BJ (cell line): ENCODE results near the gene ANGPTL2. TPM values are rescaled to one million over a fixed set of nuclear protein-coding genes. Genes with fewer than 3 reads are reported as not detected.

Experiments
- CTCF ChIA-PET: fragments of 350-600 bp; formaldehyde crosslinking; extraction: SDS; loops from one replicate; lab custom pipeline; 2021; ENCODE audit warnings: antibody characterized with exemption, inconsistent platforms; lab: Yijun Ruan, JAX
- POLR2A ChIA-PET: fragments of 300-600 bp; sonication (Branson Sonifier 250); formaldehyde crosslinking; extraction: SDS; loops from one replicate; lab custom pipeline; 2021; ENCODE audit warnings: antibody characterized with exemption; lab: Charles Lee
- DNase-seq: peaks from one replicate; pipeline ENCODE4 v3.0.0-alpha.2; 2011; ENCODE audit warnings: low read depth
- H3K27me3 ChIP-seq: 2 replicates; pipeline ENCODE4 v1.6.0; 2011; ENCODE audit warnings: low read length; ENCODE audit not compliant: control insufficient read depth, insufficient read depth
- H3K36me3 ChIP-seq: 2 replicates; pipeline ENCODE4 v1.5.1; 2011; ENCODE audit warnings: low read length; ENCODE audit not compliant: control insufficient read depth, insufficient read depth
- H3K4me3 ChIP-seq: 2 replicates; pipeline ENCODE4 v1.5.1; 2011; ENCODE audit warnings: low read depth, mild to moderate bottlenecking, control low read depth, low read length
- polyA plus RNA-seq: library from polyadenylated mRNA; depleted of rRNA; stranded (reverse); fragments of >200 nt; gene quantifications from 2 replicates; pipeline ENCODE4 v1.2.3, GENCODE V29; 2011
- TF ChIP-seq, protein P1 (sequence below): IDR thresholded peaks from 2 replicates; pipeline ENCODE4 v1.5.1; 2011; ENCODE audit warnings: low read depth, mild to moderate bottlenecking, control low read depth, inconsistent platforms, low read length, moderate library complexity; ENCODE audit not compliant: insufficient read depth

ANGPTL2 gene
- polyA plus RNA-seq, 1 experiment = 47.0 TPM

DNA sequence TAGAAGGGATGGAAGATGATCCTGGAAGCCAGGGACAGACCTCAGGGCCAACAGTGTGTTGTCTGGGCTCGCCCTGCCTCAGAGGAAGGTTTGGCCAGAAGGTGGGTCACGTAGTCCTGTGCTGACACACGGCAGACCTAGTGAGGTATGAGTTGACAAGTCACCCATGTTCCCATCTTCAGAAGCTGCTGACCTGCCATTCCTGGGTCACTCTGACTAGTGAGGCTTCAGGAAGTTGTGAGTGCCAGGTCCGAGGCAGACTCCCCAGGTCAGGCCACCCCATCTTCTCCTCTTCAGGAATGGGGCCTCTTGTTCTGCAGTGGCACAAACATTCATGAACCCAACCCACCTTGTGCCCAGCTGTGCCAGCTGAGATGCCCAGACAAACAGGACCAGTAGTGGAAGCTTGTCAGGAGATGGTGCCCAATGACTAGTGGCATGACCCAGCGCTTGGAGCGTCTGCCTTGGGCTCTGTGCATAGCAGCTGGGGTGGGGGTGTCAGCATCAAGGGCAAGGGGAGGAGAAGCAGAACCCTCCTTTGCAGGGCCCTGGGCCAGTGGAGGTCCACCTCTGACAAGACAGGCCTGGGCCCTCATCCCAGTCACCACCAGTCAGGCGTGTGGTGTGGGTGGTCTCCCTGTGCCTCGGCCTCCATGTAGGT is 16.8 kb upstream of the ANGPTL2 start:
- CTCF ChIA-PET = no interaction called here
- H3K27me3 ChIP-seq = no peaks in the 10 kb centered on the region; the same call in 1 of the 2 replicates
- POLR2A ChIA-PET = no interaction called here
- H3K36me3 ChIP-seq = no peaks in the 10 kb centered on the region
- DNase-seq = no peak
- TF ChIP-seq, protein P1, sequence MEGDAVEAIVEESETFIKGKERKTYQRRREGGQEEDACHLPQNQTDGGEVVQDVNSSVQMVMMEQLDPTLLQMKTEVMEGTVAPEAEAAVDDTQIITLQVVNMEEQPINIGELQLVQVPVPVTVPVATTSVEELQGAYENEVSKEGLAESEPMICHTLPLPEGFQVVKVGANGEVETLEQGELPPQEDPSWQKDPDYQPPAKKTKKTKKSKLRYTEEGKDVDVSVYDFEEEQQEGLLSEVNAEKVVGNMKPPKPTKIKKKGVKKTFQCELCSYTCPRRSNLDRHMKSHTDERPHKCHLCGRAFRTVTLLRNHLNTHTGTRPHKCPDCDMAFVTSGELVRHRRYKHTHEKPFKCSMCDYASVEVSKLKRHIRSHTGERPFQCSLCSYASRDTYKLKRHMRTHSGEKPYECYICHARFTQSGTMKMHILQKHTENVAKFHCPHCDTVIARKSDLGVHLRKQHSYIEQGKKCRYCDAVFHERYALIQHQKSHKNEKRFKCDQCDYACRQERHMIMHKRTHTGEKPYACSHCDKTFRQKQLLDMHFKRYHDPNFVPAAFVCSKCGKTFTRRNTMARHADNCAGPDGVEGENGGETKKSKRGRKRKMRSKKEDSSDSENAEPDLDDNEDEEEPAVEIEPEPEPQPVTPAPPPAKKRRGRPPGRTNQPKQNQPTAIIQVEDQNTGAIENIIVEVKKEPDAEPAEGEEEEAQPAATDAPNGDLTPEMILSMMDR = no peak
- no peak overlapping the region for H3K4me3 ChIP-seq

DNA sequence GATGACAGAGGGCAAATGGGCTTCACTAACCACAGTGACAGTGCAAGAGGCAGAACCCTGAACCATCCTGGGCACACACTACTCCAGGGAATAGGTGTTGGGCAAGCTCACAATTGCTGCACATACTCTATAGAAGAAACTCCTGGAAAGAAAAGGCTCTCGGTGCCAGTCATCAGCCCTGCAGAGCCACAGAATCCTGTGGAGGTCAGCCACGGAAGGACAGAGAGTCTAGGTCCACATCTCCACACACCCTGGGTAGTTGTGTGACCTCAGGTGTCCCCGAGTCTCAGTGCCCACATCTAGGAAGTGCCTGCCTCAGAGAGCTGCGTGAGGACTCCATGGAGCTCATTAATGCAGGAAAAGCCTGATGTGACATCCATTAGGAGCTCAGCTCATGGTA is 16.0 kb upstream of the ANGPTL2 start:
- no peak for DNase-seq
- ChIA-PET CTCF (interaction anchor here (1.0 kb wide), 1 partner anchor 54 kb away, joined by 3 read pairs; no protein-coding TSS in a partner anchor), POLR2A (no interaction called here)
- Histone ChIP-seq H3K27me3 (no peaks in the 10 kb centered on the region), H3K36me3 (no peaks in the 10 kb centered on the region), H3K4me3 (no peak overlapping the region)
- TF ChIP-seq, protein P1 = no peak

DNA sequence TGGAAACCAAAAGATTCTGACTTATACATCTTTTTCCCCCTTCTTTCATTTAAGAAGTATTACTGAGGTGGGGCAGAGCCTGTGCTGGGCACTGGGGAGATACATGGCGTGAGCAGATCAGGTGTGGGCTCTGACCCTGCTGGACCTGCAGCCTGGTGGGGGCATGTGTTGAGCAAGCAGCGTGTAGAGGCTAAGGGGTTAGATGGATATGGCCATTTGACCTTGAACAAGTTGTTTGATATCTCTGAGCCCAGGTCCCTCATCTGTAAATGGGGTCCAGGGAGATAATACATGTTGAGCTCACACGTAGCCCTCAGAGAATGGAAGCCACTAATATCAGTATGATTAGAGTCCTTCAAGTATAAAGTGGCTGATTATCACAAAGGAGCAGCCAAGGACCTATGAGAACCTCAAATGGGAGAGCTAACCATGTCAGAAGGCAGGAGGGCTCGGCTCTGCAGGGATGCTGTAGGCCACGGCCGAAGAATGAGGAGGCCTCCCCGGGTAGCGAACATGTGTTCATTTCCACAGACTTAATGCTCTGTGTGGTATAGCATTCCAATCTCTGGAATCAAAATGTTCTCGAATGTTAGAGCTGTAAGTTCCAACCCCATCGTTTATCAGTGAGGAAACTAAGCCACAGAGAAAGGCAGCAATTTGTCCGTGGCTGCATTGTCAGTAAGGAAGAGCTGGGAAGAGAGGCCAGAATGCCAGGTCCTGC is 15.4 kb upstream of the ANGPTL2 start:
- Histone ChIP-seq H3K27me3 (no peaks in the 10 kb centered on the region), H3K4me3 (no peak overlapping the region), H3K36me3 (no peaks in the 10 kb centered on the region)
- ChIA-PET CTCF (interaction anchor here (0.7 to 1.0 kb wide), 2 partner anchors 12 to 54 kb away, joined by 3 read pairs; no protein-coding TSS in a partner anchor), POLR2A (no interaction called here)
- TF ChIP-seq, protein P1 = no peak
- DNase-seq = no peak

DNA sequence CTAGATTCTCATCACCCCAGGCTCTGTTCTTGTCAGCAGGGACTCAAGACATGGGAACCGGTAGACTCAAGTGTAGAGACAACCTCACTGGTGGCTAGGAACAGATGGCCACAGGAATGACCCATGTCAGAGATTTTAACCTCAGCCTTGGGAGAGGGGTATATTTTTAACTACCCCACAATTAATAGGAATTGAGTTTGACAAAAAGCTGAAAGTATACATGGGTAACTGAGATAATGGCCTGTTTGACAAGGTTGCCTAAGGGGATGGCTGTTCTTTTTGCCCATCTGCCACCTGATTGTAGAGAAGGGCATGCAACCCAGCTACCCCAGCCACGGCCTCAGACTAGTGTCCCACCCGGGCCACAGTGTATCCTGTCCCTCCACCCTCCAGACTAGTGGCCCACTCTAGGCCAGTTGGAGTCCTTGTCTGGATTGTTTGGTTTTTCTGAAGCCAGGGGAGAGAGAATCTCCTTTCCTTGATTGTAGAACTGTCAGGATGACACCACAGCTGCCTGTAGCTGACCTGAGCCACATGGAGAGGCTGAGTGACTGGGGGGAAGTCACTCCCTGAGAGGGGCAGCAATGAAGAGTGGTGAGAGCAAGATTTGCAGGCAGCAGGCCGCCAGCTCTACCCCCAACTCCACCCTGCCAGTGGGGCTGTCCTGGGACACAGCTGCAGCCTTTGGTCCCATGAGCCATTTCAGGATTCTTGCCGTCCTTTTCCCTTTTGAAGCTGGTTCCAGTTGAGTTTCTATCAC is 14.6 kb upstream of the ANGPTL2 start:
- Histone ChIP-seq H3K27me3 (no peaks in the 10 kb centered on the region), H3K4me3 (no peak overlapping the region), H3K36me3 (no peaks in the 10 kb centered on the region)
- POLR2A ChIA-PET = no interaction called here
- DNase-seq = no peak
- TF ChIP-seq, protein P1 = no peak
- CTCF ChIA-PET = interaction anchor here (0.7 kb wide), 1 partner anchor 12 kb away, joined by 3 read pairs; no protein-coding TSS in a partner anchor
